ENCODE data around the gene DENND1A.

DNA sequence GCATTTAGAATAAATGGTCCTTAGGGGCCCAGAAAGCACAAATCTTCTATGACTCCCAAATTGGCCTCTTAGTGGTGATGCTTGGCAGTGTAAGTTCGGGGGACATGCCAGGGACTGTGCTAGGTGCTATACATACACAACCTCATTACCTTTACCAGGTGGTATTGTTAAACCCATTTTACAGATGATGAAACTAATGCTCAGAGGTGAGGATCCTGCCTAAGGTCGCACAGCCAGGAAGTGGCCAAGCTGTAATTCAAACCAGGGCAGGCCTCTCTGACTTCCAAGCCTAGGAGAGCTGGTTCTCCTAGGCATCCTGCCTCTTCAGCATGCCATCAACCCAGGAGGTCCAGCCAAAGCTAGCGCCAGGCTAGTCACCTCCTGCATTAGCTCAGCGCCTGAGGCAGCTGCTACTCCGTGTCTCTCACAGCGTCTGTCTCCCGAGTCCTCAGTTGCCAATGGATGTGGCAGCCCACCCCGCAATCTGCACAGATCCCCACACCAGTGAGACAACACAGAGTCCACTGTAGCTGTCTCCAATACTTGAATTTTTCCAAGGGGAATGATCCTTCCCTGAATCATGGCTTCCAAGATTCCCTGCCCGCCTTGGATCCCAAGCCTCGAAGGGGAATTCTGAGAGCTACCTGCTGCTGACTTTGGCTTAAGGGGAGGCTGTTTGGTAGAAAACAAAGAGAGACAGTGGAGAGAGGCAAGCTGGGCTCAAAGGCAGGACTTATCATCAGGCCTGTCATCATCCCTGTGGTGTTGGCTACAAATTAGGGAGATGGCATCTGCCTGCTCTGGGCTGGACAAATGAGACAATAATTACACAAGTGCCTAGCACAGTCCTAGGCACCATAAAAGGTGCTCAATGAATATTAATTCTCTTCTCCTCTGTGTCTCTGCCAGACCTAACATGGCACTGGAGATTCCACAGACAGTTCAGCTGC, 521.3 kb downstream of the DENND1A start:
- TF ChIP-seq EZH2phosphoT487 (conservative IDR thresholded peaks at IDR 0.05; ENCODE audit: low read length) = no peak
- TF ChIP-seq, protein P1, sequence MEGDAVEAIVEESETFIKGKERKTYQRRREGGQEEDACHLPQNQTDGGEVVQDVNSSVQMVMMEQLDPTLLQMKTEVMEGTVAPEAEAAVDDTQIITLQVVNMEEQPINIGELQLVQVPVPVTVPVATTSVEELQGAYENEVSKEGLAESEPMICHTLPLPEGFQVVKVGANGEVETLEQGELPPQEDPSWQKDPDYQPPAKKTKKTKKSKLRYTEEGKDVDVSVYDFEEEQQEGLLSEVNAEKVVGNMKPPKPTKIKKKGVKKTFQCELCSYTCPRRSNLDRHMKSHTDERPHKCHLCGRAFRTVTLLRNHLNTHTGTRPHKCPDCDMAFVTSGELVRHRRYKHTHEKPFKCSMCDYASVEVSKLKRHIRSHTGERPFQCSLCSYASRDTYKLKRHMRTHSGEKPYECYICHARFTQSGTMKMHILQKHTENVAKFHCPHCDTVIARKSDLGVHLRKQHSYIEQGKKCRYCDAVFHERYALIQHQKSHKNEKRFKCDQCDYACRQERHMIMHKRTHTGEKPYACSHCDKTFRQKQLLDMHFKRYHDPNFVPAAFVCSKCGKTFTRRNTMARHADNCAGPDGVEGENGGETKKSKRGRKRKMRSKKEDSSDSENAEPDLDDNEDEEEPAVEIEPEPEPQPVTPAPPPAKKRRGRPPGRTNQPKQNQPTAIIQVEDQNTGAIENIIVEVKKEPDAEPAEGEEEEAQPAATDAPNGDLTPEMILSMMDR (IDR thresholded peaks at IDR 0.05; ENCODE audit: insufficient read depth, low read length, poor library complexity, severe bottlenecking) = no peak

Data from SU-DHL-6 (cell line).